Nephron (organoid): ENCODE measurements around the gene TBPL1.

Source experiments
- H3K27ac Mint-ChIP-seq, 3 experiments: 2 replicates each; pipeline ENCODE4 v1.8.0; 2020; ENCODE audit warnings: mixed read lengths in 3 of 3, mild to moderate bottlenecking in 2 of 3, moderate library complexity in 1 of 3
- H3K27me3 Mint-ChIP-seq: 2 replicates; pipeline ENCODE4 v1.8.0; 2021; ENCODE audit warnings: low read depth, mild to moderate bottlenecking, moderate library complexity, mixed read lengths
- H3K36me3 Mint-ChIP-seq: 2 replicates; pipeline ENCODE4 v1.8.0; 2020; ENCODE audit warnings: low read depth, mixed read lengths
- H3K4me1 Mint-ChIP-seq: 2 replicates; pipeline ENCODE4 v1.8.0; 2020; ENCODE audit warnings: mixed read lengths
- H3K4me3 Mint-ChIP-seq, 3 experiments: 2 replicates each; pipeline ENCODE4 v1.8.0; 2020; ENCODE audit warnings: mild to moderate bottlenecking in 3 of 3, mixed read lengths in 3 of 3, moderate library complexity in 2 of 3
- H3K9me3 Mint-ChIP-seq: 2 replicates; pipeline ENCODE4 v1.8.0; 2020; ENCODE audit warnings: mixed read lengths
- CTCF ChIP-seq, 3 experiments: fragments of 200-600 bp; sonication (generic); IDR thresholded peaks; one replicate each; pipeline ENCODE4 v1.5.0; 2021; ENCODE audit warnings: antibody characterized with exemption in 3 of 3; ENCODE audit not compliant: unreplicated experiment in 3 of 3

TBPL1 gene

GRCh38 chr6:134010400-134010799 is 57.4 kb downstream of the TBPL1 start:
- H3K4me1 Mint-ChIP-seq: no peaks in the 10 kb centered on the region
- no peak overlapping the region for H3K27ac Mint-ChIP-seq
- no peaks in the 10 kb centered on the region for H3K27me3 Mint-ChIP-seq
- TF ChIP-seq CTCF (IDR thresholded peaks at IDR 0.05; ENCODE audit: unreplicated experiment in 3 of 3): no peak
- no peak overlapping the region for H3K4me3 Mint-ChIP-seq
- H3K9me3 Mint-ChIP-seq: no peaks in the 10 kb centered on the region
- no peaks in the 10 kb centered on the region for H3K36me3 Mint-ChIP-seq

GRCh38 chr6:134010974-134011373 is 58.0 kb downstream of the TBPL1 start:
- Mint-ChIP-seq H3K4me3 (no peak overlapping the region), H3K36me3 (no peaks in the 10 kb centered on the region), H3K9me3 (no peaks in the 10 kb centered on the region), H3K27ac (no peak overlapping the region), H3K27me3 (no peaks in the 10 kb centered on the region), H3K4me1 (no peaks in the 10 kb centered on the region)
- no peak for TF ChIP-seq CTCF (IDR thresholded peaks at IDR 0.05; ENCODE audit: unreplicated experiment in 3 of 3)

- no peaks in the 10 kb centered on the region for H3K36me3 Mint-ChIP-seq
- no peak for TF ChIP-seq CTCF (IDR thresholded peaks at IDR 0.05; ENCODE audit: unreplicated experiment in 3 of 3)
Measured at GRCh38 chr6:134014588-134015137, 61.6 kb downstream of the TBPL1 start.

GRCh38 chr6:134015719-134016557 is 62.9 kb downstream of the TBPL1 start:
- no peak overlapping the region for H3K27ac Mint-ChIP-seq
- H3K4me1 Mint-ChIP-seq: no peaks in the 10 kb centered on the region
- no peak for TF ChIP-seq CTCF (IDR thresholded peaks at IDR 0.05; ENCODE audit: unreplicated experiment in 3 of 3)
- no peaks in the 10 kb centered on the region for H3K36me3 Mint-ChIP-seq
- no peak overlapping the region for H3K4me3 Mint-ChIP-seq
- no peaks in the 10 kb centered on the region for H3K9me3 Mint-ChIP-seq
- no peaks in the 10 kb centered on the region for H3K27me3 Mint-ChIP-seq

More at GRCh38 chr6:134014588-134015137, 61.6 kb downstream of the TBPL1 start:
- H3K4me3 Mint-ChIP-seq: no peak overlapping the region
- no peaks in the 10 kb centered on the region for H3K4me1 Mint-ChIP-seq
- no peaks in the 10 kb centered on the region for H3K9me3 Mint-ChIP-seq
- no peaks in the 10 kb centered on the region for H3K27me3 Mint-ChIP-seq
- H3K27ac Mint-ChIP-seq: no peak overlapping the region

- no peaks in the 10 kb centered on the region for H3K4me1 Mint-ChIP-seq
- no peaks in the 10 kb centered on the region for H3K9me3 Mint-ChIP-seq
- H3K27me3 Mint-ChIP-seq: no peaks in the 10 kb centered on the region
- no peaks in the 10 kb centered on the region for H3K36me3 Mint-ChIP-seq
- H3K4me3 Mint-ChIP-seq: no peak overlapping the region
- H3K27ac Mint-ChIP-seq: no peak overlapping the region
- no peak for TF ChIP-seq CTCF (IDR thresholded peaks at IDR 0.05; ENCODE audit: unreplicated experiment in 3 of 3)
Measured at GRCh38 chr6:134016558-134016814, 63.5 kb downstream of the TBPL1 start.

- no peak for TF ChIP-seq CTCF (IDR thresholded peaks at IDR 0.05; ENCODE audit: unreplicated experiment in 3 of 3)
- Mint-ChIP-seq H3K36me3 (no peaks in the 10 kb centered on the region), H3K4me3 (no peak overlapping the region), H3K27ac (no peak overlapping the region), H3K4me1 (no peaks in the 10 kb centered on the region), H3K27me3 (no peaks in the 10 kb centered on the region), H3K9me3 (no peaks in the 10 kb centered on the region)
Measured at GRCh38 chr6:134020071-134020470, 67.0 kb downstream of the TBPL1 start.
